Measurements from ENCODE around the gene REPS1.

DNA sequence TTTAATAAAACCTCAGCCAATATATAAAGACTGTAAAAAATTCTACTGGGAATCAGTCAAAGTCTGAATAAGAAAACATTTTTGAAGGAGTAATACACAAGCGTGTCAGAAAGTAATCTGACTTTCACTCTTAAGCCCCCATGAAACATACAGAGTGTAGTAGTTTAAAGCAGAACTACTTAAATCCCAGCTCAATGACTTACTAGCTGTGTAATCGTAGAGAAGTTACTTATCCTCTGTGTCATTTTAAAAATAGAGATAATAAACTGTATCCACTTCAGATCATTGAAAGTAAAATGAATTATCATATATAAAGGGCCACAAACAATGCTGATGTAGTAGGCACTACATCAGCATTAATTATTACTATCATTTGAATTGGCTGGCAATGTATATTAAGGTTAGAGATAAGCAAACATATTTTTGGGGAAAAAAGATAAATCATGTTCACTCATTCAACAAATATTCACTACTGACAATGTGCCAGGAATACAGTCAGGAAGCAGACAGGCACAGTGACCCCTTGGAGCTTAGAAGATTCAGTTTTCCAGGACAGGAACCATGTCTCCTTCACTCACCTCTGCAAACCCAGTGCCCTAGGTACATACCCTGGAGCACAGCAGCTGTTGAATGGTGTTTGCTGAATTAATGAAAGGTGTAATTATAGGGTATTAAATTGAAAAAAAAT is 14.4 kb downstream of the REPS1 start:
- TF ChIP-seq SUZ12 (IDR thresholded peaks at IDR 0.05) (no peak), BHLHE40 (IDR thresholded peaks at IDR 0.05; ENCODE audit: borderline replicate concordance) (no peak), ELF4 (IDR thresholded peaks at IDR 0.05) (no peak), ARNT (IDR thresholded peaks at IDR 0.05) (no peak), NFRKB (IDR thresholded peaks at IDR 0.05) (no peak), SP1 (IDR thresholded peaks at IDR 0.05) (no peak), CTBP1 (IDR thresholded peaks at IDR 0.05; ENCODE audit: borderline replicate concordance) (no peak)

All from HEK293T (cell line).